HG03558 (cell line): ENCODE measurements around the gene CD300LD.
"Not testable (repeated sequence)": the region's sequence is repeated elsewhere in the genome, so short reads cannot be mapped to it uniquely, and the experiment has no call there.

ENCODE experiments used
- ATAC-seq: cut with Tn5 transposase; IDR thresholded peaks from one replicate; pipeline ENCODE4 v1.9.1; 2021; ENCODE audit warnings: moderate number of reproducible peaks; ENCODE audit not compliant: unreplicated experiment; ENCODE audit errors: extremely low read depth

Gene CD300LD

GRCh38 chr17:74574489-74575142 lies 17.5 kb downstream of the CD300LD start:
- ATAC-seq = no peak

DNA sequence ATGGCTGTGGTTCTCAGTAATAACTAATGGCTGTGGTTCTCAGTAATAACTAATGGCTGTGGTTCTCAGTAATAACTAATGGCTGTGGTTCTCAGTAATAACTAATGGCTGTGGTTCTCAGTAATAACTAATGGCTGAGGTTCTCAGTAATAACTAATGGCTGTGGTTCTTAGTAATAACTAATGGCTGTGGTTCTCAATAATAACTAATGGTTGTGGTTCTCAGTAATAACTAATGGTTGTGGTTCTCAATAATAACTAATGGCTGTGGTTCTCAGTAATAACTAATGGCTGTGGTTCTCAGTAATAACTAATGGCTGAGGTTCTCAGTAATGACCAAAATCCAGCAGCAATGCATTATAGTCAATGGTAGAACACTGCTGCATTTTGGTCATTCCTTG lies 18.4 kb downstream of the CD300LD start:
- not testable (repeated sequence) for ATAC-seq

DNA sequence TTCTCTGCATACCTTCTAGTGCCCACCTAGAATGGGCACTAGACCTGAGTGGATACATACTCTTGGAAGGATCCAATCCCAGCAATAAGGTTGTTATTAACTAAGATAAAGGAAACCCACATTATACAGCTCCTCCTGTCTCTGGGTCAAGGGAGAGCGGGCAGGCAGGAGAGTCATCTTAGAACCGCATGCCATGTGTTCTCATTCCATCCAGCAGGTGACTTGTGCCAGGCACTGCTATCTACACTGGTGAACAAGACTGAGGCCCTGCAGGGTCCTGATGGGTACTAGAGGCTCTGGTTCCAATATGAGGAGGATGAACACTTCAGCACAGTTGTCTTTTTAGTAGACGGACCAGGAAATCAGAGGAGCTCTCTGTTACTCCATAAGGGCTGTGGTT lies 18.9 kb downstream of the CD300LD start:
- no peak for ATAC-seq

GRCh38 chr17:74571621-74572270 lies 20.3 kb downstream of the CD300LD start:
- ATAC-seq = no peak

- no peak for ATAC-seq
These were observed 22.8 kb downstream of the CD300LD start for GRCh38 chr17:74569020-74570003.

DNA sequence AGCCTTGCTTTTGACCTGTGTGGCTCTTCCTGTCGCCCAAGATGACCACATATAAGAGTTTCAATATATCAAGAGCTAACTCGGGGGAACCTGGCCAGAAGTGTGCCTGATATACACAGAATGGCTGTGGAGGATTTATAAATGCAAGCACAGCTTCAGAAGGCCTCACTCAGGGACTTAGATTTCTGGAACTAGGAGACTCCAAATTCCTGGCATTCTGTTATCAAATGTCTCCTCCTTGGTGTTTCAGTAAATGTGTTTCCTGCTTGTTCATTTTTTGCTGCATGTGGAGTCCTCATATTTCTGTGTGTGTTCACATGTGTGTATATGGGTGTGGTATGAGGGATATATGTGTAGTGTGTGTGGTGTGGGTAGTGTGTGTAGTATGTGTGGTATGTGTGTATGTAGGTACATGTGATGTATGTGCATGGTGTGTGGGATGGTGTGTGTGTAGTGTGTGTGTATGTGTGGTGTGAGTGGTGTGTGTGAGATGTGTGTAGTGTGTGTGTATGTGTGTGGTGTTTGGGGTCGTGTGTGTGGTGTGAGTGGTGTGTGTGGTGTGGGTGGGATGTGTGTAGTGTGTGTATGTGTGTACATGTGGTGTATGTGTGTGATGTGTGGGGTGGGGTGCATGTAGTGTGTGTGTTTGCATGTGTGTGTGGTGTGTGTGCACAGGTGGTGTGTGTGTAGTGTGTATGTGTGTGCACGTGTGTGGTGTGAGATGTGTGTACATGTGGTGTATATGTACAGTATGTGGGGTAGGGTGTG lies 23.8 kb downstream of the CD300LD start:
- ATAC-seq = no peak

DNA sequence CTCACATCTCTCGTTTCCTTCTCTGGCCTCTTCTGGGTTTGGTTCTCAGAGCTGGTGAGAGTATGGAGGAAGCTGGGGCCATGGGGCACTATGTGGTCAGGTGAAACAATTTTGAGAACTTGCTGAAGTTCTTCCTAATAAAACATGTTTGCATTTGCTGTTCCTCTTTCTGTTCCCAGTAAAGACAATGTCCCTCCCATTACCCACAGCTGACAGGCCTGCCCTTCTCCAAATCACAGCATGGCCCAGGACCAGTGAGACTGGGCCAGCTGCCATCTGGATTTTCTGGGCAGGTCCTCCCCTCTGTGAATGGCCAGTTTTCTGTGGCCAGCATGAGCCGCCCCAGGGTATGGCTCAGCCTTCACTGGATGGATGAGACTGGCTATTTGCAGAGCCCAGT lies 24.7 kb downstream of the CD300LD start, which contains the start of gene CD300H:
TSS of gene CD300H (minus strand) at position 113 of the 400 bp plus-strand sequence.
- ATAC-seq = no peak

DNA sequence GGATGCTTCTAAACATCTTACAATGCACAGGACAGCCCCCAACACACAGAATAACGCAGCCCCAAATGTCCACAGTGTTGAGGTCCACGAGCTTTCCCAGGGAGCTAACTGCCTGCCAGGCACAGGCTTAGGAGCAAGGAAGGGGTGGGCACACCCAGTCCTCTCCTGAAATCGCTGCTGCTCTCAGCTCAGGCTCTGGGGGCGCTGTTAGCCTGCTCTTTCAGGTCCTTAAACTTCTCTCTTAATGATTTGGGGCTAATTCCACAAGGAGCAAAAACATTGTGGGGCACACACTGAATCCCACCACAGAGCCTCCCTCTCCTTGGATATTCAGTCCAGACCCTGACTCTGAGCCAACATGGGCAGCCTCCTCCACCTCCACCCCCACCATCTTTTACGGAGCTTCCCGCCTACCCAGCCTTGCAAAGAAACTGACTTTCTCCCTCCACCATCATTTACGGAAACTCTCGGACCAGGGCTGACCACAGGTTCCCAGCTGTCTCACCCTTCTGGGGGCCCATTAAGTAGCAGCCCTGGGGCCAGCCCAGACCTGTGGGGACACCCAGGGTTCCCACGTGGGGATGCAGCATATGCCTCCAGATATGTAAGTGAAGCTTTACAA lies 25.8 kb downstream of the CD300LD start:
- ATAC-seq = no peak

DNA sequence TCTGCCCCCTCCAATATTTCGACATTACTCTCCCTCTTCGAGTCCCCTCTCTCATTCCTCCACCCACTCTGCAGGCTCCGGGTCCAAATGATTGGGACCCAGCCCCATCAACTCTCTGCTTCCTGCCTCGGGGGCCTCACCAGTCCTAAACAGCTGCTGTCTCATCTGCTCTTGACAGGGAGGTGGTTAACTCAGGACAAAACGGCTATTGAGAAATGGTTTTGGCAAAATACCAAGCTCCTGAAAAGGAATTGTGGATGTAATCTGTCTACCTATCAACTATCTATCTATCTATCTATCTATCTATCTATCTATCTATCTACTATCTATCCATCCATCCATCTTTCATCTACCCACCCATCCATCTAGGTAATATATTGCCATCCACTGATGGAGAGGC lies 27.0 kb downstream of the CD300LD start:
- ATAC-seq = no peak

DNA sequence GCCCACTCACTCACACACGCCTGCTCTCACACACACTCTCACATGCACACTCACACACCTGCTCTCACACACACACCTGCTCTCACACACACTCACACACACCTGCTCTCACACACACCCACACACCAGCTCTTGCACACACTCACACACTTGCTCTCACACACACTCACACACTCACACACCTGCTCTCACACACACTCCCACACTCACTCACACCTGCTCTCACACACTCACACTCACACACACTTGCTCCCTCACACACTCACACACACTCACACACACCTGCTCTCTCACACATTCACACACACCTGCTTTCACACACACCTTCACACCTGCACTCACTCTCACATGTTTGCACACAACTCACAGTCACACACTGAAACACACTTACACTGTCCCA lies 28.7 kb downstream of the CD300LD start:
- ATAC-seq = no peak

- no peak for ATAC-seq
These were observed 30.5 kb downstream of the CD300LD start for GRCh38 chr17:74561586-74561985.

GRCh38 chr17:74558882-74559519 lies 33.1 kb downstream of the CD300LD start:
- ATAC-seq = no peak

- not testable (repeated sequence) for ATAC-seq
These were observed 33.7 kb downstream of the CD300LD start for GRCh38 chr17:74558402-74558801.

- ATAC-seq = no peak
These were observed 36.6 kb downstream of the CD300LD start for GRCh38 chr17:74555427-74555940.

- no peak for ATAC-seq
These were observed 37.2 kb downstream of the CD300LD start for GRCh38 chr17:74554909-74555308.

GRCh38 chr17:74552037-74552436 lies 40.0 kb downstream of the CD300LD start:
- no peak for ATAC-seq

DNA sequence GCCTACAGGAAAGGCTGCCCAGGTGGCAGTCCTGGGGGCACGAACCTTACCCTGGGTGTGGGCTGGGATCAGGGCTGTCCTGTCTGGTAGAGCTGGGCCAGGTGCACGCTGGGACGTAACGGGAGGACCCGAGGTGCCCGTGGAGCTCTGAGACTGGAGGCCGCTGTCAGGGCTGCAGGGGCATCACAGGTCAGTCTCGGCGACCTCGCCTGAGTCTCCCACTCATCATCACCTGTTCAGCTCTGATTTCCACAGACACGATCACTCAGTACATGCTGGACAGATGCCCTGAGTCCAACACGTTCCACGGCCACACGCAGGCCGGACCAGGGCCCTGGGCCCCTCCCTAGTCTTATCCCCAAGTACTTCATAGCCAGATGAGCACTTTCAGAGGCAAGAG lies 41.5 kb downstream of the CD300LD start:
- ATAC-seq = no peak

DNA sequence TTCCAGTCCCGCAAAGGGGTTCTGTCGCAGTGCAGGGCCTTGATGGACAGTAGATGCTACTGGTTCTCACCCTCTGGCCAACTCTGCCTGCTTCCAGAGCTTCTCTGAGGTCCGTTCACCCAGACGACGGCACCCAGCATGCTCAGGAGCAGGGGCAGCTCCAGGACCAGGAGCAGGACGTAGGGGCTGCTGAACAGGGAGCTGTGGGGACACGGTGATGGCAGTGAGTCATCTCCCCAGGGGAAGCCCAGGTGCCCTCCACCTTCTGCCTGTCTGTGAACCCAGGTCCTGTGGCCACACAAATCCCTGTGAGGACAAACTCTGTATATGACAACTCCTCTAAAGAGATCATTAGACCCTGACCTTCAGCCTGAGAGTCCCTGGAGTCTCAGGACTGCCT lies 42.7 kb downstream of the CD300LD start:
- no peak for ATAC-seq

- no peak for ATAC-seq
These were observed 44.3 kb downstream of the CD300LD start for GRCh38 chr17:74547736-74548135.
